H1 (cell line): Measurements from ENCODE around the gene NCAPG2. TPM values are rescaled to one million over a fixed set of nuclear protein-coding genes. Genes with fewer than 3 reads are reported as not detected.

ENCODE experiments used
- ATF3 ChIP-seq: IDR thresholded peaks from 2 replicates; pipeline ENCODE4 v1.6.1; 2011; ENCODE audit warnings: low read depth, mild to moderate bottlenecking, low read length; ENCODE audit not compliant: insufficient read depth
- CTCF ChIP-seq, 3 experiments: IDR thresholded peaks; 1 replicate in 2 of 3; 2 replicates in 1 of 3; pipeline versions ENCODE4 v1.5.1 to v1.6.1; 2011; ENCODE audit warnings: low read length in 3 of 3, mild to moderate bottlenecking in 3 of 3, inconsistent platforms in 2 of 3, low read depth in 1 of 3, moderate library complexity in 1 of 3; ENCODE audit not compliant: insufficient read depth in 1 of 3; ENCODE audit errors: control extremely low read depth in 1 of 3
- E2F6 ChIP-seq: IDR thresholded peaks from 2 replicates; pipeline ENCODE4 v1.6.1; 2012; ENCODE audit warnings: inconsistent platforms
- MAFK ChIP-seq: IDR thresholded peaks from 2 replicates; pipeline ENCODE4 v1.6.1; 2012; ENCODE audit warnings: low read depth, mild to moderate bottlenecking, improper control_type of control experiment, low read length
- RAD21 ChIP-seq, 2 experiments: IDR thresholded peaks in 1 of 2; conservative IDR thresholded peaks in 1 of 2; 2 replicates each; pipeline ENCODE4 v1.6.1; 2011; ENCODE audit warnings: low read depth in 2 of 2, low read length in 2 of 2, improper control_type of control experiment in 1 of 2, inconsistent platforms in 1 of 2, mild to moderate bottlenecking in 1 of 2, moderate library complexity in 1 of 2
- SIX5 ChIP-seq: IDR thresholded peaks from 2 replicates; pipeline ENCODE4 v1.6.1; 2011; ENCODE audit warnings: mild to moderate bottlenecking, low read depth, low read length
- SP1 ChIP-seq: IDR thresholded peaks from 2 replicates; pipeline ENCODE4 v1.6.1; 2011; ENCODE audit warnings: low read depth, low read length
- USF2 ChIP-seq: IDR thresholded peaks from 2 replicates; pipeline ENCODE4 v1.6.1; 2011; ENCODE audit warnings: low read length, improper control_type of control experiment
- ZNF274 ChIP-seq: IDR thresholded peaks from 2 replicates; pipeline ENCODE4 v1.7.0; 2012; ENCODE audit warnings: low read length, borderline replicate concordance; ENCODE audit errors: extremely low read depth
- polyA plus RNA-seq, 7 experiments: library from polyadenylated mRNA; depleted of rRNA in 3 of 7; stranded (reverse) in 5 of 7; unstranded in 2 of 7; fragments of >200 nt in 5 of 7; fragments of 200-250 nt in 2 of 7; gene quantifications; 1 replicate in 5 of 7; 2 replicates in 1 of 7; 4 replicates in 1 of 7; pipeline versions ENCODE4 v1.2.1 to v1.2.3, GENCODE V29; 2011 to 2013; ENCODE audit warnings: missing spikeins in 2 of 7, mixed read lengths in 2 of 7
- total RNA-seq: library from RNA; stranded (reverse); fragmentation: NEBNext Ultra II Directional; extraction: Animal tissue kit (Norgen Biotek cat#: 25700); gene quantifications from 2 replicates; pipeline ENCODE4 v1.2.1, GENCODE V29; 2021

The NCAPG2 gene
- total and polyA plus RNA-seq, 2 of the 8 experiments (the other 6 are each of a cell fraction or from before 2014, with no cell fraction given) = 49.9 to 119 TPM

- TF ChIP-seq CTCF (IDR thresholded peaks at IDR 0.05; ENCODE audit: control extremely low read depth in 1 of 3, insufficient read depth in 1 of 3, low read depth in 1 of 3, low read length in 3 of 3) = no peak
- TF ChIP-seq USF2 = no peak
- TF ChIP-seq SIX5 = no peak
- no peak for TF ChIP-seq RAD21 (IDR thresholded peaks at IDR 0.05 in 1 of 2, conservative IDR thresholded peaks at IDR 0.05 in 1 of 2; ENCODE audit: low read depth in 2 of 2, low read length in 2 of 2)
- no peak for TF ChIP-seq ZNF274
- no peak for TF ChIP-seq ATF3
- no peak for TF ChIP-seq MAFK
- TF ChIP-seq E2F6 = no peak; the same call in 1 of the 2 replicates
- no peak for TF ChIP-seq SP1
Measured at GRCh38 chr7:158726277-158726807, 21.7 kb upstream of the NCAPG2 start (continued).
